ENCODE data around the gene OTULIN.

The OTULIN gene

DNA sequence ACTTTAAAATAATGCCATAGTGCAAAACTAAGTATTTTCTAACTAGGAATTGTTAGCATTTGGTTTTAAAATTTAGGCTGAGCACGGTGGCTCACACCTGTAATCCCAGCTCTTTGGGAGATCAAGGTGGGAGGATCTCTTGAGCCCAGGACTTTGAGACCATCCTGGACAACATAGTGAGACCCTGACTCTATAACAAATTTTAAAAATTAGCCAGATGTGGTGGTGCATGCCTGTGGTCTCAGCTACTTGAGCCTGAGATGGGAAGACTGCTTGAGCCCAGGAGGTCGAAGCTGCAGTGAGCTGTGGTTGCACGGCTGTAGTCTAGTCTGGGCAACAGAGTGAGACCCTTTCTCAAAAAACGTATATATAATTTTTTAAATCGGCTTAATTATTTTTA lies 4.9 kb downstream of the OTULIN start:
- DNase-seq, result no peak

GRCh38 chr5:14669975-14670374 lies 5.5 kb downstream of the OTULIN start:
- DNase-seq, result no peak

- peak; percentile 27 for DNase-seq
These were observed 6.9 kb downstream of the OTULIN start for GRCh38 chr5:14671414-14671813.

DNA sequence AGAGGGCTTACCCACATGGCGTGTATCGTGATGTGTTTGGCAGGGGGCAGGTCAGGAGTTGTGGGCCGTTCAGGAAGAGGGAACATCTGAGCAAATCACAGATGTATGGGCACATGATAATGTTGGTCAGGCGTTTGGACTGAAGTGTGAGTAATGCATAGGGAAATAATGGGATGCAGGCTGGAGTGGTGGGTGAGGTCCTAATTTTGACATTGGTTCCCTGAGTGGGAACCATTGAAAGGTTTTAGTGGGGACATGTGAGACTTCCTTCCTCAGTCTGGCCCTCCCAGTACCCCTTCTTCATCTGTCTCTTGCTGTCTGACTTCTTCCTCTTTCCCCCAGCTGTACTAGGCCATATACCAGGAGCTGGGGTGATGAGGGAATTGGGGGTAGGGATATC lies 7.6 kb downstream of the OTULIN start:
- DNase-seq, result no peak

GRCh38 chr5:14672484-14673394 lies 8.2 kb downstream of the OTULIN start:
- peak; percentile 41 for DNase-seq

DNA sequence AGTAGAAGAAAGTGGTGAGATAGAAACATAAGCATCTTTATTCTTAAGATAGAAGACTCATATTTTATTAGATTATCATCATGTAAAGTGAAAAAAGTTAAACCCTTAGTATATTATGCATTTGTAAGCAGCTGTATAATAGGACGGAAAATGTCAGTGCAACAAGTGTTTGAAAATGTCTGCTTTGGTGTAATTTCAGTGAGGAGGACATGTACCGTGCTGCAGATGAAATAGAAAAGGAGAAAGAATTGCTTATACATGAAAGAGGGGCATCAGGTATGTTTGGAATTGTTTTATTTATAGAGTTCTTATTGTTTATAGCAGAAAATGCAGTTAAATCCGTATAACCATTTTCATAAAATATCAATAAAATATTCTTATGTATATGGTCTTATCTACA lies 8.9 kb downstream of the OTULIN start:
- DNase-seq, result no peak

- DNase-seq, result no peak
These were observed 10.7 kb downstream of the OTULIN start for GRCh38 chr5:14674983-14675854.

GRCh38 chr5:14675865-14676300 lies 11.4 kb downstream of the OTULIN start:
- no peak for DNase-seq

DNA sequence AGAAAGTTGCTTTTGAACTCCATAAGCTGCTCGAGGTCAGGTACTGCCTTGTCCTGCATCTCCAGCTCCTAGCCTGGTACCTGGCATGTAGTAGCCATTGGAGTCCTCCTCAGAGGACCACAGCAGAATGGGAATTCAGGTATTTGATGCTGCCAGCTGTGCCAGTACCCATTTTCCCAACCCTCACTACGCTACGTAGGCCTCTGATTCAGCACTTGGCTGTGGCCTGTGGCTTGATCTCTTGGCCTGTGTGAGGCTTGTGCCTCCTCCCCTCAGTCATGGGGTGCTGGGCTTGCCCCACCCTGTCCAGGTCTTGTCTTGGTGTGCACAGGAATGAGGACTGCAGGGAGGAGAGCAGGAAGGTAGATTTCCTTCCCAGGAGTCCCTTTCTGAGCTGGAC lies 11.8 kb downstream of the OTULIN start:
- peak; percentile 68 for DNase-seq

- no peak for DNase-seq
These were observed 14.3 kb downstream of the OTULIN start for GRCh38 chr5:14678773-14679334.

GRCh38 chr5:14679595-14679994 lies 15.1 kb downstream of the OTULIN start:
- DNase-seq, result no peak

DNA sequence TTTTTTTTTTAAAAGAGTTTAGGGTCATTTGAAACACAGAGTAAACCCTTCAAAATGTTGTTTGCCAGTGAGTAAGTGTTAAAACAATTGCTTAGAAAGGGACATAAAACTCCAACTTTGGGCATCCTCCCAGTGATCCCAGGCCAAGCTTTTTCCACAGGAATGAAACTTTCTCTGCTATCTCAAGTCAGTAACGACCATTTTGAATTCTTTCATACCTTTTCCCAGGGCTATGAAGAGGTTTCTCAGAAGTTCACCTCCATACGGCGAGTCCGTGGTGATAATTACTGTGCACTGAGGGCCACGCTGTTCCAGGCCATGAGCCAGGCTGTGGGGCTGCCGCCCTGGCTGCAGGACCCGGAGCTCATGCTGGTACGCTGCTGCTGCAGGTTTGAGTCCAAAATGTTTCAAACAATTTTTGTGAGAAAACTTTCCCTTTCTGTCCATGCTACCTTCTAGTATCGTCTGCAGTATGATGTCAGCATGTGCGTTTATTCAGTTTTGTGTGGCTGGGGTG lies 16.8 kb downstream of the OTULIN start:
- DNase-seq, result no peak

GRCh38 chr5:14683906-14684455 lies 19.5 kb downstream of the OTULIN start:
- DNase-seq, result no peak

GRCh38 chr5:14684757-14685156 lies 20.2 kb downstream of the OTULIN start:
- DNase-seq, result no peak

GRCh38 chr5:14685757-14686156 lies 21.2 kb downstream of the OTULIN start:
- DNase-seq, result peak; percentile 11

GRCh38 chr5:14686517-14686916 lies 22.0 kb downstream of the OTULIN start:
- DNase-seq, result no peak

DNA sequence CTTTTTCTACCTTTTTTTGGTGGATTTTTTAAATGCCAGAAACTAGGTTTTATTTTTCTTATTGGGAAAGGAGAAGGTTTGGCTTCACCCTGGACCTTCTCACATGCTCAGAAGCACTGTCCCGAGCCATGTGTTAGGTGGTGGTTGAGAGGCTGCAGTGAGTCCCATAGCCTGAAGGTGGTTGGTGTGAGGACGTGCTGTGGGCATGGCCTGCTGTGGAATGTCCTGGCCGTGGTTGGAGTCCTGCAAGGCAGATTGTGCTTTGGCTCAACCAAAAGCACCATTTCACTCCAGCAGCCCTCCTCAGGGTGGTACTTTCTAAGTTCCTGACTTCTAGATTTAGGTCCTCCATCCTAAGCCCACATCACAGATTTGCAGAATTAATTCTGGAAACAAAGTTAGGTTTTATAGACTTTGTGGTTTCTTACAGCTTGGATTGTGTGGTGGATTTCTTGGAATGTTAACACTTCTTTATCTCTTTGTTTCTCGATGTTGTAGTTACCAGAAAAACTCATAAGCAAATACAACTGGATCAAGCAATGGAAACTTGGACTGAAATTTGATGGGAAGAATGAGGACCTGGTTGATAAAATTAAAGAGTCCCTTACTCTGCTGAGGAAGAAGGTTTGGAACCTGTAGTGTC lies 22.6 kb downstream of the OTULIN start:
- DNase-seq, result peak; percentile 24

DNA sequence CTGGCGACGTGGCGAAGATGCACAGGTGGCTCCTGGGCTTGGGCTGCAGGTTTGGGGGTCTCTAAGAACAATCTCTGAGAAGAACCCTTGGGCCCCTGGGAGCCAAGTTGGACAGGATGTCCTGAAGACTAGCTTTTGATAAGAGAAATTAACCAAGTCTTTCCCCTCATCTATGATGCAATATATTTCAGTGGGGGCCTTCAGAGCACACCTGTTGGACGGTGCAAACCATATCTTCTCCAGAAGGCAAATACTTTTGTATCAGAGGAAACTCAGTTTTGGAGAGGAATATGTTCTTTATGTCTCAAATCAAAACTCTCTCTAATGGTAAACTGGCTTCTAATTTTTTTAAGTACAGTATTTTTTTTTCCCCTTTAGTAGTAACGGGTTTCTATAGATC lies 28.6 kb downstream of the OTULIN start:
- no peak for DNase-seq

DNA sequence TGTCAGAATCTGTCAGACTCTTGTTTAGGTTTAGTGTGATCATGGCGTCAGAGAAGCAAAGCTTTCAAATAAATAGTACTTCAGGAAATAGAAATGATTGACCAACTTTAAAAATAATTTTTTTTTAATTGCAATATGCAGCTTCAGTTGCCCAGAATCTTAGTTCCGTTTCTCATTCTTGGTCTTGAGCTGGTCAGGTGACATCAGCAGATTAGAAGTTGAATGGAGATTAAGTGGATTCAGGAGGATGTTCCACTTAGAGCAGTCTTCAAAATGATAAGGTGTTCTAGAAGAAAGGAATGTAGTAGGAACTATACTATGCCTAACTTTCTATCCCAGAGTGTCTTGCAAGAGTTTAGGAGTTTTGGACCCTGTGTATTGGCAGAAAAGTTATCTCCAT lies 30.6 kb downstream of the OTULIN start:
- DNase-seq, result no peak

DNA sequence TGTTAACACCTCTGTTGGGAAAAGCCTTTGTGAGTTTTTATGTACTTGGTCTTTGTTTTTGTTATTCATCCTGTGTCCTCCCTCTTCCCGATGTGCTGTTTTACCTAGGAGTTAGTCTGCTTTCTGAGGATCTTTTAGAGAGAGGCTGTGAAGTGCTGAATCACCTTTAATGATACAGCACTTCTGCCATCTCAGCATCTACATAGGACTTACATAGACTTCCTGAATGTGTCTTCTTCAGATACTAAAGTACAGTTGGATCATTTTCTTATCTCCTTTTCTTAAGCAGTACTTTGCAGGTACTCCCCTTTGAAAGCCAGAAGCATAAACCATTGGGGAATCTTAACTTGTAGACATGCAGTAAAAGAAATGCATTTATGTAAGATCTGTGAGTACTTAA lies 31.5 kb downstream of the OTULIN start:
- no peak for DNase-seq

DNA sequence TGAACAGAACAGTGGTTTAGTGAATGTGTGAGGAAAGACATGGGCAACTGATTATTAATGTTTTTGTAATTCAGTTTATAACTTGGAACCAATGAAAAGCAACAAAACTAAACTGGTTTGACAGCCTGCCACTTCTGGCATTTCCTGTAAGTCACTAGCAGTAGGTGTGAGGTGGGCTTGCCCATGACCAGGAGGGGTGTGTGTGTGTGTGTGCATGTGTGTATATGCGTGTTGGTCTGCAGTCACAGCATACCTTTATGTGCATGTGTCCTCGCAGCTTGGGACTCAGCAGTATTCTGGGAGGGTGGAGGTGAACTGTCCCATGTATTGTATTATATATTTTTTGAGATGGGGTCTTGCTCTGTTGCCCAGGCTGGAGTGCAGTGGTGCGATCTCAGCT lies 32.3 kb downstream of the OTULIN start:
- no peak for DNase-seq

DNA sequence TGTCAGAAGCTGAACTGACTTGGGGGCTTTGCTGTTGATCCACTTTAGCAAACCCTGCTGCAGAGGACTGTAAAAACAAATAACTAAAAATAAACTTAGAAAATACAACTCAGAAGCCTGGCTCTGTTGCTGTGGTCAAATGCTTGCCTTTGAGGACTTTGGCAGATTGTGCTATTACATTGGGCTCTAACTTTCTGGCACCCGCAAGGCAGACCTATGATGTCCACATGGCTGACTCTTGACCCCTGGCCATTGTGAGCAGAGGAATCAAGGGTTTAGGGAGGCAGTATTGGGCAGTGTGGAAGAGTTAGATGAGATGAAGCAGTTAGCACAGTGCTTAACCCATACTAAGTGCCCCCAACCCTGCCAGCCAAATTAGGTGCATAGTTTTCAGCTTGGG lies 34.0 kb downstream of the OTULIN start:
- DNase-seq, result no peak

All from NCI-H226 (cell line).